Hematopoietic multipotent progenitor cell treated with erythropoietin and hydrocortisone succinate and interleukin-3 and kit ligand, for 4 days (in vitro differentiated cells): ENCODE results near the gene RNF208.

ENCODE experiments used
- DNase-seq: peaks from one replicate; pipeline ENCODE4 v3.0.0-alpha.2; 2015

The RNF208 gene

GRCh38 chr9:137237759-137238726 lies 16.0 kb upstream of the RNF208 start:
- DNase-seq = no peak

- no peak for DNase-seq
Measured at GRCh38 chr9:137236936-137237421, 14.9 kb upstream of the RNF208 start.

GRCh38 chr9:137236238-137236935 lies 14.3 kb upstream of the RNF208 start:
- peak; percentile 95 for DNase-seq

GRCh38 chr9:137235424-137236237 lies 13.6 kb upstream of the RNF208 start:
- no peak for DNase-seq

GRCh38 chr9:137234758-137235423 lies 12.9 kb upstream of the RNF208 start:
- DNase-seq = no peak

GRCh38 chr9:137234055-137234697 lies 12.1 kb upstream of the RNF208 start:
- no peak for DNase-seq

- no peak for DNase-seq
Measured at GRCh38 chr9:137233143-137233980, 11.3 kb upstream of the RNF208 start.

- DNase-seq = no peak
Measured at GRCh38 chr9:137232510-137232909, 10.5 kb upstream of the RNF208 start.

- no peak for DNase-seq
Measured at GRCh38 chr9:137232101-137232500, 10.1 kb upstream of the RNF208 start.

- no peak for DNase-seq
Measured at GRCh38 chr9:137231372-137232039, 9.5 kb upstream of the RNF208 start.

- no peak for DNase-seq
Measured at GRCh38 chr9:137230705-137231371, 8.8 kb upstream of the RNF208 start, which contains the start of gene SLC34A3. SLC34A3 (plus strand) TSS chr9:137230901; CDS start chr9:137231703, 802 bp downstream.

GRCh38 chr9:137229903-137230704 lies 8.1 kb upstream of the RNF208 start:
- DNase-seq = no peak

GRCh38 chr9:137228968-137229896 lies 7.2 kb upstream of the RNF208 start:
- no peak for DNase-seq

- no peak for DNase-seq
Measured at GRCh38 chr9:137228506-137228967, 6.5 kb upstream of the RNF208 start.

- DNase-seq = no peak
Measured at GRCh38 chr9:137227853-137228505, 5.9 kb upstream of the RNF208 start.

- peak; percentile 91 for DNase-seq
Measured at GRCh38 chr9:137227054-137227852, 5.2 kb upstream of the RNF208 start, which contains the start of gene RNF224. RNF224 (plus strand) TSS chr9:137227502; CDS start chr9:137228336, 834 bp downstream.
